ENCODE results near the gene RFK.

Gene RFK

DNA sequence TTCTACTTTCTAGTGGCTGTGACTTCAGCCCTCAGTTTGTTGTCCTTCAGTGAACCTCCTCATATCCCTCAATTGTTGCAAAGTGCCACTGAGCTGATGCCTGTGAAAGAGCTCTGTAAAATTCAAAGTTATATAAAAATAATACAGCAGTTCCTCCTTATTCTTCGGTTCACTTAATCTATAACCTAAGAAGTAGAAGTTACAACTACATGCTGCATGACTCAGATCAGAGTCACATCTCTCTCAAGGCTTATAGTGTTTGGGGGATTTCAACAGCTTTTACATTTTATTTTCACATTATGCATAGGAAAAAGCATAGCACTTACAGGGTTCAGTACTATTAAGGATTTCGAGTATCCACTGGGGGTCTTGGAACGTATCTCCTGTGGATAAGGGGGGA is 39.6 kb upstream of the RFK start:
- Histone ChIP-seq H3K27ac (no peak overlapping the region), H3K4me1 (no peaks in the 10 kb centered on the region), H3K4me3 (ENCODE audit: low read depth, low read length) (no peak overlapping the region), H3K9me3 (ENCODE audit: control insufficient read depth, low read length) (no peaks in the 10 kb centered on the region), H3K4me2 (ENCODE audit: low read length) (no peak overlapping the region), H3K36me3 (ENCODE audit: control insufficient read depth, insufficient read depth, low read length) (no peaks in the 10 kb centered on the region), H2AFZ (no peak overlapping the region), H3K79me2 (no peaks in the 10 kb centered on the region), H3K9ac (no peak overlapping the region), H3K27me3 (ENCODE audit: control insufficient read depth, insufficient read depth, low read length) (no peaks in the 10 kb centered on the region)
- TF ChIP-seq CTCF (IDR thresholded peaks at IDR 0.05): no peak

DNA sequence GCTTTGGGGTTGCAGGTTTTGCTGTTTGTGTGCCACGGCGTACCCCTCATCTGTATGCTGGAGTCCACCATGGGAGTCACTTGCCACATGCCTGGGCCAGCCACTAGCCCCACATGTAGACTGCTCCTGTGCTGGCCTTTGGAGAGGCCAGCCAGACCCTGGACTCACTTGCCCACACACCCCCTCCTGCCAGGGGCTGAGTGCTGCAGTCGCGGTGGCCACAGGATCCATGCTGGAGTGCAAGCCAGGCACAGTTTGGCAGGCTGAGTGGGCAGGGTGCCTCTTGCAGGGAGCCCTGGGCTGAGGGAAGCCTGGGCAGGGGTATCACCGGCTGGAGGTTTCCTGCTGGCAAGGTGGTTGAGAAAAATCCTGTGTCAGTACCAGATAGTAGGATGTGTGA is 39.2 kb upstream of the RFK start:
- Histone ChIP-seq H3K4me2 (ENCODE audit: low read length) (no peak overlapping the region), H3K4me1 (no peaks in the 10 kb centered on the region), H2AFZ (no peak overlapping the region), H3K36me3 (ENCODE audit: control insufficient read depth, insufficient read depth, low read length) (no peaks in the 10 kb centered on the region), H3K9me3 (ENCODE audit: control insufficient read depth, low read length) (no peaks in the 10 kb centered on the region), H3K27me3 (ENCODE audit: control insufficient read depth, insufficient read depth, low read length) (no peaks in the 10 kb centered on the region), H3K4me3 (ENCODE audit: low read depth, low read length) (no peak overlapping the region), H3K27ac (no peak overlapping the region), H3K9ac (no peak overlapping the region), H3K79me2 (no peaks in the 10 kb centered on the region)
- TF ChIP-seq CTCF (IDR thresholded peaks at IDR 0.05): no peak

- no peaks in the 10 kb centered on the region for H3K4me1 ChIP-seq
- no peak overlapping the region for H2AFZ ChIP-seq
- H3K79me2 ChIP-seq: no peaks in the 10 kb centered on the region
- no peaks in the 10 kb centered on the region for H3K9me3 ChIP-seq (ENCODE audit: control insufficient read depth, low read length)
- no peak overlapping the region for H3K9ac ChIP-seq
- no peaks in the 10 kb centered on the region for H3K27me3 ChIP-seq (ENCODE audit: control insufficient read depth, insufficient read depth, low read length)
- no peaks in the 10 kb centered on the region for H3K36me3 ChIP-seq (ENCODE audit: control insufficient read depth, insufficient read depth, low read length)
- TF ChIP-seq CTCF (IDR thresholded peaks at IDR 0.05): no peak
- no peak overlapping the region for H3K27ac ChIP-seq
- no peak overlapping the region for H3K4me2 ChIP-seq (ENCODE audit: low read length)
- H3K4me3 ChIP-seq (ENCODE audit: low read depth, low read length): no peak overlapping the region
These were observed 37.4 kb upstream of the RFK start for GRCh38 chr9:76431601-76432000.

GRCh38 chr9:76426807-76427419 is 32.7 kb upstream of the RFK start:
- no peaks in the 10 kb centered on the region for H3K36me3 ChIP-seq (ENCODE audit: control insufficient read depth, insufficient read depth, low read length)
- peaks cover 12% of the 10 kb centered on the region for H3K4me1 ChIP-seq
- no peak for TF ChIP-seq CTCF (IDR thresholded peaks at IDR 0.05)
- H3K27me3 ChIP-seq (ENCODE audit: control insufficient read depth, insufficient read depth, low read length): no peaks in the 10 kb centered on the region
- H3K79me2 ChIP-seq: no peaks in the 10 kb centered on the region
- no peak overlapping the region for H3K9ac ChIP-seq
- H2AFZ ChIP-seq: no peak overlapping the region
- no peak overlapping the region for H3K4me3 ChIP-seq (ENCODE audit: low read depth, low read length)
- no peaks in the 10 kb centered on the region for H3K9me3 ChIP-seq (ENCODE audit: control insufficient read depth, low read length)
- H3K4me2 ChIP-seq (ENCODE audit: low read length): no peak overlapping the region
- peak overlapping the region; percentile 11 for H3K27ac ChIP-seq

Measured in parathyroid adenoma (tissue), 2 donors.